HEK293 (cell line): ENCODE data around the gene NPTX1.

ENCODE experiments used
- CTCF ChIP-seq: fragments of 450-650 bp; formaldehyde crosslinking; IDR thresholded peaks from 2 replicates; pipeline ENCODE4 v1.5.1; 2016; ENCODE audit warnings: missing biosample characterization, missing genetic modification characterization
- ZNF121 ChIP-seq: fragments of 450-650 bp; formaldehyde crosslinking; IDR thresholded peaks from 2 replicates; pipeline ENCODE4 v1.5.1; 2016; ENCODE audit warnings: missing biosample characterization, missing genetic modification characterization
- ZNF704 ChIP-seq: fragments of 450-650 bp; formaldehyde crosslinking; IDR thresholded peaks from 2 replicates; pipeline ENCODE4 v1.5.1; 2016; ENCODE audit warnings: missing biosample characterization, missing genetic modification characterization

- TF ChIP-seq CTCF (tag by site-specific recombination) (no peak), ZNF704 (tag by site-specific recombination) (no peak), ZNF121 (no peak)
Observed at GRCh38 chr17:80473701-80474100, 2.7 kb downstream of the NPTX1 start.
